K562 (cell line): Measurements from ENCODE around the gene ZNF148. TPM values are rescaled to one million over a fixed set of nuclear protein-coding genes. Genes with fewer than 3 reads are reported as not detected.

Experiments
- ATAC-seq: fragments of 200-7000 bp; cut with Tn5 transposase; 3 replicates; pipeline ENCODE4 v1.9.1; 2020; ENCODE audit warnings: moderate library complexity
- BruUV-seq: library from RNA; stranded (reverse); fragments of 400-500 nt; replicated peaks from 2 replicates; lab custom pipeline; 2021; lab: Mats Ljungman, UMichigan
- CTCF ChIA-PET: fragments of 300-600 bp; formaldehyde crosslinking; extraction: SDS; loops from one replicate; lab custom pipeline; 2021; ENCODE audit warnings: low intra/inter-chr PET ratio; lab: Yijun Ruan, JAX
- POLR2A ChIA-PET: fragments of 300-600, 350-650 bp; sonication (Branson Sonifier 250); formaldehyde crosslinking; extraction: SDS; loops from one replicate; lab custom pipeline; 2021; ENCODE audit warnings: antibody characterized with exemption, inconsistent platforms; lab: Yijun Ruan, JAX
- DNase-seq, 4 experiments: peaks; one replicate each; pipeline versions ENCODE4 v3.0.0 to v3.0.0-alpha.2; 2011 to 2018; ENCODE audit warnings: low spot score in 3 of 4, mixed read lengths in 3 of 4; ENCODE audit errors: extremely low read depth in 1 of 4
- FAIRE-seq: peaks from 2 replicates; lab custom pipeline; 2011; peaks lifted over from hg19 to GRCh38; lab: Jason Lieb, UNC
- H2AFZ ChIP-seq: 2 replicates; pipeline ENCODE4 v1.6.0; 2011; ENCODE audit warnings: low read depth, low read length, control low read depth, inconsistent platforms
- H3K27ac ChIP-seq: fragments of 200-600 bp; 3 replicates; pipeline ENCODE4 v1.8.0; 2011; ENCODE audit warnings: low read depth, mild to moderate bottlenecking, control low read depth, inconsistent platforms, low read length, moderate library complexity, mixed read lengths; ENCODE audit errors: extremely low read depth
- H3K27me3 ChIP-seq, 2 experiments: fragments of 300-600 bp in 1 of 2; 2 replicates in 1 of 2; 3 replicates in 1 of 2; pipeline versions ENCODE4 v1.6.0 to v1.8.0; 2011; ENCODE audit warnings: inconsistent platforms in 2 of 2, low read length in 2 of 2, mild to moderate bottlenecking in 1 of 2, mixed read lengths in 1 of 2, moderate library complexity in 1 of 2; ENCODE audit not compliant: control insufficient read depth in 2 of 2, insufficient read depth in 2 of 2
- H3K36me3 ChIP-seq: fragments of 300-600 bp; 3 replicates; pipeline ENCODE4 v1.8.0; 2011; ENCODE audit warnings: mild to moderate bottlenecking, low read length, inconsistent platforms; ENCODE audit not compliant: control insufficient read depth, insufficient read depth
- H3K4me1 ChIP-seq, 2 experiments: fragments of 200-600 bp in 1 of 2; replicated peaks in 1 of 2; 2 replicates in 1 of 2; 3 replicates in 1 of 2; pipeline versions ENCODE4 v1.5.1 to v1.8.0; 2011; ENCODE audit warnings: inconsistent platforms in 2 of 2, low read length in 2 of 2, mild to moderate bottlenecking in 1 of 2, mixed read lengths in 1 of 2, moderate library complexity in 1 of 2; ENCODE audit not compliant: control insufficient read depth in 2 of 2, insufficient read depth in 2 of 2
- H3K4me2 ChIP-seq: 2 replicates; pipeline ENCODE4 v1.6.1; 2011; ENCODE audit warnings: low read length, control low read depth, inconsistent platforms, mixed read lengths; ENCODE audit not compliant: insufficient read depth
- H3K4me3 ChIP-seq: fragments of 200-600 bp; sonication (generic), shearing (Covaris generic); 2 replicates; pipeline ENCODE4 v1.5.1; 2016; ENCODE audit warnings: control low read depth, inconsistent platforms
- H3K79me2 ChIP-seq: fragments of 200-600 bp; 3 replicates; pipeline ENCODE4 v1.8.0; 2011; ENCODE audit warnings: low read length, inconsistent platforms; ENCODE audit not compliant: control insufficient read depth, insufficient read depth
- H3K9ac ChIP-seq, 2 experiments: 2 replicates each; pipeline versions ENCODE4 v1.6.0 to v1.6.1; 2011; ENCODE audit warnings: low read depth in 2 of 2, low read length in 2 of 2, control low read depth in 1 of 2, inconsistent platforms in 1 of 2, mild to moderate bottlenecking in 1 of 2, mixed read lengths in 1 of 2; ENCODE audit not compliant: insufficient read depth in 1 of 2
- H3K9me1 ChIP-seq: one replicate; pipeline ENCODE4 v1.6.0; 2011; ENCODE audit warnings: inconsistent platforms, mild to moderate bottlenecking, low read length, moderate library complexity; ENCODE audit not compliant: control insufficient read depth, insufficient read depth
- H3K9me3 ChIP-seq: replicated peaks from 2 replicates; pipeline ENCODE4 v1.5.1; 2011; ENCODE audit warnings: low read depth, low read length, inconsistent platforms; ENCODE audit not compliant: control insufficient read depth, insufficient read depth
- H4K20me1 ChIP-seq: replicated peaks from 2 replicates; pipeline ENCODE4 v1.6.1; 2011; ENCODE audit warnings: low read length, inconsistent platforms, mixed read lengths; ENCODE audit not compliant: control insufficient read depth, insufficient read depth
- ARID1B ChIP-seq: fragments of 450-650 bp; IDR thresholded peaks from 2 replicates; pipeline ENCODE4 v1.6.1; 2016; ENCODE audit warnings: antibody characterized with exemption, mild to moderate bottlenecking, inconsistent platforms
- BACH1 ChIP-seq: fragments of 200-800 bp; sonication (Bioruptor generic); IDR thresholded peaks from 2 replicates; pipeline ENCODE4 v1.6.1; 2016; ENCODE audit warnings: missing genetic modification characterization, missing compliant biosample characterization
- C11orf30 ChIP-seq: fragments of 450-650 bp; IDR thresholded peaks from 2 replicates; pipeline ENCODE4 v1.6.1; 2016; ENCODE audit warnings: low read depth, mild to moderate bottlenecking
- CSDE1 ChIP-seq, 2 experiments: fragments of 450-650 bp; IDR thresholded peaks; 2 replicates each; pipeline ENCODE4 v1.6.1; 2016; ENCODE audit warnings: mild to moderate bottlenecking in 1 of 2
- DPF2 ChIP-seq: fragments of 450-650 bp; IDR thresholded peaks from 2 replicates; pipeline ENCODE4 v1.6.1; 2016
- EP400 ChIP-seq: fragments of 450-650 bp; IDR thresholded peaks from 2 replicates; pipeline ENCODE4 v1.6.1; 2017; ENCODE audit warnings: antibody characterized with exemption, mild to moderate bottlenecking, moderate library complexity
- MAFF ChIP-seq: IDR thresholded peaks from 2 replicates; pipeline ENCODE4 v1.6.1; 2012; ENCODE audit warnings: low read length, improper control_type of control experiment
- MAFG ChIP-seq: fragments of 450-650 bp; conservative IDR thresholded peaks from 2 replicates; pipeline ENCODE4 v1.6.1; 2016; ENCODE audit warnings: missing genetic modification characterization, missing compliant biosample characterization
- MAFK ChIP-seq: IDR thresholded peaks from 2 replicates; pipeline ENCODE4 v1.6.1; 2011; ENCODE audit warnings: low read length, improper control_type of control experiment
- MYC ChIP-seq, 2 experiments: fragments of 250-450 bp in 1 of 2; sonication (Bioruptor Pico) in 1 of 2; IDR thresholded peaks; 2 replicates each; pipeline versions ENCODE4 v1.5.1 to v1.6.1; 2012 to 2021; ENCODE audit warnings: low read depth in 2 of 2, borderline replicate concordance in 1 of 2, improper control_type of control experiment in 1 of 2, low read length in 1 of 2, mild to moderate bottlenecking in 1 of 2, moderate library complexity in 1 of 2
- NFE2 ChIP-seq: IDR thresholded peaks from 2 replicates; pipeline ENCODE4 v1.6.1; 2014; ENCODE audit warnings: antibody characterized with exemption, low read depth
- RFX1 ChIP-seq: fragments of 450-650 bp; IDR thresholded peaks from 2 replicates; pipeline ENCODE4 v1.6.1; 2016; ENCODE audit warnings: mild to moderate bottlenecking, moderate library complexity
- SMARCA4 ChIP-seq: fragments of 450-650 bp; IDR thresholded peaks from 2 replicates; pipeline ENCODE4 v1.6.1; 2016
- SMARCE1 ChIP-seq: fragments of 450-650 bp; IDR thresholded peaks from 2 replicates; pipeline ENCODE4 v1.7.1; 2016; ENCODE audit warnings: mild to moderate bottlenecking
- TRIM24 ChIP-seq, 2 experiments: fragments of 450-650 bp; IDR thresholded peaks; 2 replicates each; pipeline ENCODE4 v1.6.1; 2016
- ZNF316 ChIP-seq: fragments of 450-650 bp; IDR thresholded peaks from 2 replicates; pipeline ENCODE4 v1.6.1; 2016
- WGBS: fragments of 100-300 bp; shearing (Covaris generic); methylation state at CpG from one replicate; pipeline ENCODE4 v1.1.6; 2016; ENCODE audit warnings: low coverage, mixed read lengths; ENCODE audit not compliant: insufficient coverage; ENCODE audit errors: missing lambda C conversion rate; 5-methylcytosine and 5-hydroxymethylcytosine counted together
- in situ Hi-C: fragments of 300-500 bp; cut with MboI; formaldehyde crosslinking; loops from 4 replicates; pipeline ENCODE4 v1.15.0; 2018; ENCODE audit warnings: inconsistent platforms, mixed read lengths
- intact Hi-C: fragments of 100-400 bp; cut with micrococcal nuclease; formaldehyde crosslinking; loops from 2 replicates; pipeline ENCODE4 v1.14.2; 2022
- polyA plus RNA-seq, 8 experiments: library from polyadenylated mRNA; depleted of rRNA in 4 of 8; stranded (reverse) in 5 of 8; unstranded in 3 of 8; fragments of >200 nt; fragmentation: Nextera tagmentation in 2 of 8; fragmentation: Illumina TruSeq in 1 of 8; extraction: Ambion mirVana in 2 of 8; extraction: Trizol in 1 of 8; gene quantifications; 2 replicates each; pipeline versions ENCODE4 v1.2.1 to v1.2.3, GENCODE V29; 2011 to 2014; ENCODE audit warnings: inconsistent platforms in 1 of 8, missing spikeins in 1 of 8
- total RNA-seq, 7 experiments: library from RNA; depleted of rRNA in 6 of 7; stranded (reverse); fragments of >200 nt in 6 of 7; fragmentation: Illumina TruSeq in 2 of 7; extraction: Trizol in 2 of 7; gene quantifications; 2 replicates each; pipeline versions ENCODE4 v1.2.1 to v1.2.3, GENCODE V29; 2011 to 2021; ENCODE audit warnings: low replicate concordance in 1 of 7
- TF ChIP-seq, protein P1 (sequence below): fragments of 450-650 bp; IDR thresholded peaks from 2 replicates; pipeline ENCODE4 v1.6.1; 2017; ENCODE audit warnings: antibody characterized with exemption, mild to moderate bottlenecking
- TF ChIP-seq, protein P2 (sequence below), 3 experiments: IDR thresholded peaks in 2 of 3; conservative IDR thresholded peaks in 1 of 3; 2 replicates each; pipeline ENCODE4 v1.5.1; 2011 to 2012; ENCODE audit warnings: low read length in 3 of 3, mild to moderate bottlenecking in 3 of 3, control low read depth in 2 of 3, improper control_type of control experiment in 1 of 3, inconsistent platforms in 1 of 3, low read depth in 1 of 3, mixed read lengths in 1 of 3, moderate library complexity in 1 of 3; ENCODE audit not compliant: insufficient read depth in 2 of 3

ZNF148 gene
- total and polyA plus RNA-seq, 9 of the 15 experiments (the other 6 are each of a cell fraction or from before 2014, with no cell fraction given) = 2.7 to 15.1 (median 8.3) TPM

GRCh38 chr3:125351814-125352456, 23.2 kb downstream of the ZNF148 start:
- no peak overlapping the region for H3K4me3 ChIP-seq
- peak overlapping the region in 1 of 2 experiments; percentile 39; a peak in 1 of 4 replicates for H3K9ac ChIP-seq
- peak; percentile 61 for FAIRE-seq
- H3K36me3 ChIP-seq = no peaks in the 10 kb centered on the region
- ATAC-seq = peak; percentile 63
- no TSS peak for BruUV-seq
- H3K27me3 ChIP-seq = no peaks in the 10 kb centered on the region
- H3K4me1 ChIP-seq = peaks cover 3 to 4% of the 10 kb centered on the region in 2 experiments; a peak in 3 of 5 replicates
- H3K79me2 ChIP-seq = peaks cover 99% of the 10 kb centered on the region
- 30% methylated on average over 1 of the region's 2 CpGs for WGBS
- intact Hi-C loops = no loop called here
- ChIA-PET CTCF (no interaction called here), POLR2A (interaction anchor here (0.8 kb wide), 1 partner anchor 16 kb away, joined by 3 read pairs; no protein-coding TSS in a partner anchor)
- peak overlapping the region; percentile 60; the same call in 2 of the 3 replicates for H3K27ac ChIP-seq
- peak overlapping the region; percentile 3; the same call in 1 of the 2 replicates for H2AFZ ChIP-seq
- peak overlapping the region; percentile 62 for H3K4me2 ChIP-seq
- H4K20me1 ChIP-seq = no peaks in the 10 kb centered on the region
- peak in 1 of 4 experiments; percentile 26 for DNase-seq
- H3K9me1 ChIP-seq = no peaks in the 10 kb centered on the region
- in situ Hi-C loops = no loop called here
- H3K9me3 ChIP-seq = no peaks in the 10 kb centered on the region
- TF ChIP-seq MAFF (peak; percentile 96), RFX1 (no peak), SMARCA4 (peak; percentile 66), ZNF316 (peak; percentile 99), DPF2 (peak; percentile 73), BACH1 (tag) (peak; percentile 94), MYC (IDR thresholded peaks at IDR 0.05; ENCODE audit: low read depth, low read length) (no peak), MYC (CRISPR knock-in tag; IDR thresholded peaks at IDR 0.05; ENCODE audit: borderline replicate concordance, low read depth) (no peak), C11orf30 (peak; percentile 98), TRIM24 (IDR thresholded peaks at IDR 0.05) (peak in 1 of 2 experiments; percentile 30; a peak in 1 of 4 replicates), CSDE1 (IDR thresholded peaks at IDR 0.05) (no peak), MAFG (peak; percentile 99), MAFK (peak; percentile 95), ARID1B (peak; percentile 52; the same call in 1 of the 2 replicates), SMARCE1 (0 out of 2 replicates have a peak, but pooled peaks have one; percentile 37), EP400 (peak; percentile 40), NFE2 (peak; percentile 94)
- TF ChIP-seq, protein P1, sequence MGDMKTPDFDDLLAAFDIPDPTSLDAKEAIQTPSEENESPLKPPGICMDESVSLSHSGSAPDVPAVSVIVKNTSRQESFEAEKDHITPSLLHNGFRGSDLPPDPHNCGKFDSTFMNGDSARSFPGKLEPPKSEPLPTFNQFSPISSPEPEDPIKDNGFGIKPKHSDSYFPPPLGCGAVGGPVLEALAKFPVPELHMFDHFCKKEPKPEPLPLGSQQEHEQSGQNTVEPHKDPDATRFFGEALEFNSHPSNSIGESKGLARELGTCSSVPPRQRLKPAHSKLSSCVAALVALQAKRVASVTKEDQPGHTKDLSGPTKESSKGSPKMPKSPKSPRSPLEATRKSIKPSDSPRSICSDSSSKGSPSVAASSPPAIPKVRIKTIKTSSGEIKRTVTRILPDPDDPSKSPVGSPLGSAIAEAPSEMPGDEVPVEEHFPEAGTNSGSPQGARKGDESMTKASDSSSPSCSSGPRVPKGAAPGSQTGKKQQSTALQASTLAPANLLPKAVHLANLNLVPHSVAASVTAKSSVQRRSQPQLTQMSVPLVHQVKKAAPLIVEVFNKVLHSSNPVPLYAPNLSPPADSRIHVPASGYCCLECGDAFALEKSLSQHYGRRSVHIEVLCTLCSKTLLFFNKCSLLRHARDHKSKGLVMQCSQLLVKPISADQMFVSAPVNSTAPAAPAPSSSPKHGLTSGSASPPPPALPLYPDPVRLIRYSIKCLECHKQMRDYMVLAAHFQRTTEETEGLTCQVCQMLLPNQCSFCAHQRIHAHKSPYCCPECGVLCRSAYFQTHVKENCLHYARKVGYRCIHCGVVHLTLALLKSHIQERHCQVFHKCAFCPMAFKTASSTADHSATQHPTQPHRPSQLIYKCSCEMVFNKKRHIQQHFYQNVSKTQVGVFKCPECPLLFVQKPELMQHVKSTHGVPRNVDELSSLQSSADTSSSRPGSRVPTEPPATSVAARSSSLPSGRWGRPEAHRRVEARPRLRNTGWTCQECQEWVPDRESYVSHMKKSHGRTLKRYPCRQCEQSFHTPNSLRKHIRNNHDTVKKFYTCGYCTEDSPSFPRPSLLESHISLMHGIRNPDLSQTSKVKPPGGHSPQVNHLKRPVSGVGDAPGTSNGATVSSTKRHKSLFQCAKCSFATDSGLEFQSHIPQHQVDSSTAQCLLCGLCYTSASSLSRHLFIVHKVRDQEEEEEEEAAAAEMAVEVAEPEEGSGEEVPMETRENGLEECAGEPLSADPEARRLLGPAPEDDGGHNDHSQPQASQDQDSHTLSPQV = 0 out of 2 replicates have a peak, but pooled peaks have one; percentile 34
- TF ChIP-seq, protein P2, sequence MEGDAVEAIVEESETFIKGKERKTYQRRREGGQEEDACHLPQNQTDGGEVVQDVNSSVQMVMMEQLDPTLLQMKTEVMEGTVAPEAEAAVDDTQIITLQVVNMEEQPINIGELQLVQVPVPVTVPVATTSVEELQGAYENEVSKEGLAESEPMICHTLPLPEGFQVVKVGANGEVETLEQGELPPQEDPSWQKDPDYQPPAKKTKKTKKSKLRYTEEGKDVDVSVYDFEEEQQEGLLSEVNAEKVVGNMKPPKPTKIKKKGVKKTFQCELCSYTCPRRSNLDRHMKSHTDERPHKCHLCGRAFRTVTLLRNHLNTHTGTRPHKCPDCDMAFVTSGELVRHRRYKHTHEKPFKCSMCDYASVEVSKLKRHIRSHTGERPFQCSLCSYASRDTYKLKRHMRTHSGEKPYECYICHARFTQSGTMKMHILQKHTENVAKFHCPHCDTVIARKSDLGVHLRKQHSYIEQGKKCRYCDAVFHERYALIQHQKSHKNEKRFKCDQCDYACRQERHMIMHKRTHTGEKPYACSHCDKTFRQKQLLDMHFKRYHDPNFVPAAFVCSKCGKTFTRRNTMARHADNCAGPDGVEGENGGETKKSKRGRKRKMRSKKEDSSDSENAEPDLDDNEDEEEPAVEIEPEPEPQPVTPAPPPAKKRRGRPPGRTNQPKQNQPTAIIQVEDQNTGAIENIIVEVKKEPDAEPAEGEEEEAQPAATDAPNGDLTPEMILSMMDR (IDR thresholded peaks at IDR 0.05 in 2 of 3, conservative IDR thresholded peaks at IDR 0.05 in 1 of 3; ENCODE audit: insufficient read depth in 2 of 3, low read depth in 1 of 3, low read length in 3 of 3) = no peak
